OCI-LY1 (cell line): ENCODE results near the gene YWHAH.
A peak's percentile ranks its signal among the peaks of the same experiment; 100 is the strongest.
"Not testable (repeated sequence)": the region's sequence is repeated elsewhere in the genome, so short reads cannot be mapped to it uniquely, and the experiment has no call there.

Source experiments
- H2AFZ ChIP-seq: fragments of 200-600 bp; sonication (generic), shearing (Covaris generic); 2 replicates; pipeline ENCODE4 v1.6.0; 2014; ENCODE audit warnings: antibody characterized with exemption, mild to moderate bottlenecking, low read length
- H3F3A ChIP-seq: fragments of 200-600 bp; sonication (generic), shearing (Covaris generic); 2 replicates; pipeline ENCODE4 v1.6.0; 2014; ENCODE audit warnings: mild to moderate bottlenecking, antibody characterized with exemption, low read length, moderate library complexity; ENCODE audit not compliant: insufficient read depth
- H3K27ac ChIP-seq: fragments of 200-600 bp; sonication (generic); 2 replicates; pipeline ENCODE4 v1.5.1; 2014; ENCODE audit warnings: low read length, mixed run types, mild to moderate bottlenecking, low read depth; ENCODE audit not compliant: poor library complexity, severe bottlenecking
- H3K27me3 ChIP-seq: fragments of 200-600 bp; sonication (generic); 2 replicates; pipeline ENCODE4 v1.6.0; 2014; ENCODE audit warnings: antibody characterized with exemption, mild to moderate bottlenecking, low read length, moderate library complexity; ENCODE audit not compliant: insufficient read depth
- H3K36me3 ChIP-seq: fragments of 200-600 bp; sonication (generic); 2 replicates; pipeline ENCODE4 v1.6.1; 2014; ENCODE audit warnings: mild to moderate bottlenecking, antibody characterized with exemption, low read length, moderate library complexity, mixed read lengths; ENCODE audit not compliant: insufficient read depth
- H3K4me1 ChIP-seq: fragments of 200-600 bp; sonication (generic); 2 replicates; pipeline ENCODE4 v1.5.1; 2014; ENCODE audit warnings: mild to moderate bottlenecking, low read length, moderate library complexity; ENCODE audit not compliant: insufficient read depth, severe bottlenecking
- H3K4me2 ChIP-seq: fragments of 200-600 bp; sonication (generic), shearing (Covaris generic); 2 replicates; pipeline ENCODE4 v1.6.1; 2014; ENCODE audit warnings: low read length
- H3K4me3 ChIP-seq: fragments of 200-600 bp; sonication (generic); 2 replicates; pipeline ENCODE4 v1.5.1; 2014; ENCODE audit warnings: low read length, low read depth, mild to moderate bottlenecking, mixed read lengths; ENCODE audit not compliant: poor library complexity, severe bottlenecking
- H3K79me2 ChIP-seq: fragments of 200-600 bp; shearing (Covaris generic); 2 replicates; pipeline ENCODE4 v1.6.1; 2016; ENCODE audit warnings: mixed run types, low read length, mixed read lengths; ENCODE audit not compliant: insufficient read depth
- H3K9ac ChIP-seq: fragments of 200-600 bp; sonication (generic), shearing (Covaris generic); 2 replicates; pipeline ENCODE4 v1.6.1; 2014; ENCODE audit warnings: mild to moderate bottlenecking, low read length, mixed read lengths
- H3K9me2 ChIP-seq: fragments of 200-600 bp; sonication (generic), shearing (Covaris generic); 2 replicates; pipeline ENCODE4 v1.6.1; 2014; ENCODE audit warnings: low read depth, mild to moderate bottlenecking, low read length, mixed read lengths
- H3K9me3 ChIP-seq: fragments of 200-600 bp; shearing (Covaris generic); 2 replicates; pipeline ENCODE4 v1.6.1; 2014; ENCODE audit warnings: low read length, mixed read lengths
- H4K20me1 ChIP-seq: fragments of 200-600 bp; sonication (generic), shearing (Covaris generic); 2 replicates; pipeline ENCODE4 v1.6.0; 2016; ENCODE audit warnings: mild to moderate bottlenecking, low read length; ENCODE audit not compliant: insufficient read depth
- CTCF ChIP-seq: fragments of 200-600 bp; sonication (generic), shearing (Covaris generic); IDR thresholded peaks from 2 replicates; pipeline ENCODE4 v1.5.1; 2017; ENCODE audit warnings: mild to moderate bottlenecking, antibody characterized with exemption, low read length, moderate library complexity, mixed read lengths
- EZH2 ChIP-seq: fragments of 200-600 bp; sonication (generic), shearing (Covaris generic); IDR thresholded peaks from 2 replicates; pipeline ENCODE4 v1.8.0; 2017; ENCODE audit warnings: borderline replicate concordance, mixed run types, mild to moderate bottlenecking, antibody characterized with exemption, low read length, moderate library complexity, mixed read lengths

Gene YWHAH

GRCh38 chr22:31977141-31977841, 33.0 kb downstream of the YWHAH start:
- Histone ChIP-seq H3F3A (no peaks in the 10 kb centered on the region), H3K9ac (no peak overlapping the region), H3K36me3 (no peaks in the 10 kb centered on the region), H3K9me2 (no peaks in the 10 kb centered on the region), H3K9me3 (no peaks in the 10 kb centered on the region), H3K79me2 (no peaks in the 10 kb centered on the region), H3K27ac (no peak overlapping the region), H2AFZ (no peak overlapping the region), H3K4me2 (no peak overlapping the region), H3K4me1 (no peaks in the 10 kb centered on the region), H3K27me3 (peaks cover 11% of the 10 kb centered on the region; the same call in 1 of the 2 replicates), H3K4me3 (no peak overlapping the region), H4K20me1 (no peaks in the 10 kb centered on the region)
- TF ChIP-seq CTCF (peak; percentile 87), EZH2 (no peak)

GRCh38 chr22:31977939-31978338, 33.6 kb downstream of the YWHAH start:
- no peak overlapping the region for H3K27ac ChIP-seq
- H3K4me3 ChIP-seq: no peak overlapping the region
- H3K27me3 ChIP-seq: peaks cover 10% of the 10 kb centered on the region; the same call in 1 of the 2 replicates
- no peaks in the 10 kb centered on the region for H3K9me2 ChIP-seq
- H2AFZ ChIP-seq: no peak overlapping the region
- H4K20me1 ChIP-seq: no peaks in the 10 kb centered on the region
- no peaks in the 10 kb centered on the region for H3K9me3 ChIP-seq
- H3F3A ChIP-seq: no peaks in the 10 kb centered on the region
- no peaks in the 10 kb centered on the region for H3K4me1 ChIP-seq
- no peak overlapping the region for H3K4me2 ChIP-seq
- H3K79me2 ChIP-seq: no peaks in the 10 kb centered on the region
- no peak overlapping the region for H3K9ac ChIP-seq
- TF ChIP-seq CTCF (no peak), EZH2 (no peak)
- no peaks in the 10 kb centered on the region for H3K36me3 ChIP-seq

- H3K4me3 ChIP-seq: no peak overlapping the region
- H3K4me2 ChIP-seq: no peak overlapping the region
- H2AFZ ChIP-seq: no peak overlapping the region
- peaks cover 8% of the 10 kb centered on the region; the same call in 1 of the 2 replicates for H3K27me3 ChIP-seq
- no peaks in the 10 kb centered on the region for H3K79me2 ChIP-seq
- H3K4me1 ChIP-seq: no peaks in the 10 kb centered on the region
- H3K27ac ChIP-seq: no peak overlapping the region
- H3K9me3 ChIP-seq: no peaks in the 10 kb centered on the region
- no peak for TF ChIP-seq EZH2
- no peak for TF ChIP-seq CTCF
- H3K36me3 ChIP-seq: no peaks in the 10 kb centered on the region
- H3K9ac ChIP-seq: no peak overlapping the region
- no peaks in the 10 kb centered on the region for H4K20me1 ChIP-seq
- H3K9me2 ChIP-seq: no peaks in the 10 kb centered on the region
- H3F3A ChIP-seq: no peaks in the 10 kb centered on the region
Observed at GRCh38 chr22:31980628-31981027, 36.3 kb downstream of the YWHAH start.

GRCh38 chr22:31981976-31982375, 37.6 kb downstream of the YWHAH start:
- H4K20me1 ChIP-seq, H3K4me3 ChIP-seq, H3K27ac ChIP-seq, H3K27me3 ChIP-seq, H3K9ac ChIP-seq, H3F3A ChIP-seq, H3K79me2 ChIP-seq, H3K9me3 ChIP-seq, H3K9me2 ChIP-seq, H3K4me2 ChIP-seq, H2AFZ ChIP-seq, H3K36me3 ChIP-seq, H3K4me1 ChIP-seq: not testable (repeated sequence)
